Peyer's patch (tissue), 4 donors: Measurements from ENCODE around the gene NCKAP5.

Source experiments
- POLR2A ChIP-seq, 2 donors: fragments of 450-650 bp; IDR thresholded peaks; one replicate each; pipeline ENCODE4 v1.5.1; 2017; ENCODE audit warnings: antibody characterized with exemption in 2 of 2, mild to moderate bottlenecking in 2 of 2, moderate library complexity in 2 of 2
- TF ChIP-seq, protein P1 (sequence below), 6 experiments: fragments of 450-650 bp in 4 of 6; fragments of 200-600 bp in 2 of 6; sonication (generic) in 1 of 6; IDR thresholded peaks; one replicate each; pipeline ENCODE4 v1.5.1; 2017 to 2019; ENCODE audit warnings: antibody characterized with exemption in 6 of 6, mild to moderate bottlenecking in 3 of 6, moderate library complexity in 1 of 6

GRCh38 chr2:132804051-132804450 lies 764.2 kb downstream of the NCKAP5 start:
- TF ChIP-seq, protein P1, sequence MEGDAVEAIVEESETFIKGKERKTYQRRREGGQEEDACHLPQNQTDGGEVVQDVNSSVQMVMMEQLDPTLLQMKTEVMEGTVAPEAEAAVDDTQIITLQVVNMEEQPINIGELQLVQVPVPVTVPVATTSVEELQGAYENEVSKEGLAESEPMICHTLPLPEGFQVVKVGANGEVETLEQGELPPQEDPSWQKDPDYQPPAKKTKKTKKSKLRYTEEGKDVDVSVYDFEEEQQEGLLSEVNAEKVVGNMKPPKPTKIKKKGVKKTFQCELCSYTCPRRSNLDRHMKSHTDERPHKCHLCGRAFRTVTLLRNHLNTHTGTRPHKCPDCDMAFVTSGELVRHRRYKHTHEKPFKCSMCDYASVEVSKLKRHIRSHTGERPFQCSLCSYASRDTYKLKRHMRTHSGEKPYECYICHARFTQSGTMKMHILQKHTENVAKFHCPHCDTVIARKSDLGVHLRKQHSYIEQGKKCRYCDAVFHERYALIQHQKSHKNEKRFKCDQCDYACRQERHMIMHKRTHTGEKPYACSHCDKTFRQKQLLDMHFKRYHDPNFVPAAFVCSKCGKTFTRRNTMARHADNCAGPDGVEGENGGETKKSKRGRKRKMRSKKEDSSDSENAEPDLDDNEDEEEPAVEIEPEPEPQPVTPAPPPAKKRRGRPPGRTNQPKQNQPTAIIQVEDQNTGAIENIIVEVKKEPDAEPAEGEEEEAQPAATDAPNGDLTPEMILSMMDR (IDR thresholded peaks at IDR 0.05) = no peak
- TF ChIP-seq POLR2A (IDR thresholded peaks at IDR 0.05) = no peak
